K562 (cell line): ENCODE results near the gene SCGB1A1. TPM values are rescaled to one million over a fixed set of nuclear protein-coding genes. Genes with fewer than 3 reads are reported as not detected.

Experiments used
- ATAC-seq: fragments of 200-7000 bp; cut with Tn5 transposase; 3 replicates; pipeline ENCODE4 v1.9.1; 2020; ENCODE audit warnings: moderate library complexity
- BruUV-seq: library from RNA; stranded (reverse); fragments of 400-500 nt; replicated peaks from 2 replicates; lab custom pipeline; 2021; lab: Mats Ljungman, UMichigan
- CTCF ChIA-PET: fragments of 300-600 bp; formaldehyde crosslinking; extraction: SDS; loops from one replicate; lab custom pipeline; 2021; ENCODE audit warnings: low intra/inter-chr PET ratio; lab: Yijun Ruan, JAX
- POLR2A ChIA-PET: fragments of 300-600, 350-650 bp; sonication (Branson Sonifier 250); formaldehyde crosslinking; extraction: SDS; loops from one replicate; lab custom pipeline; 2021; ENCODE audit warnings: antibody characterized with exemption, inconsistent platforms; lab: Yijun Ruan, JAX
- DNase-seq, 4 experiments: peaks; one replicate each; pipeline versions ENCODE4 v3.0.0 to v3.0.0-alpha.2; 2011 to 2018; ENCODE audit warnings: low spot score in 3 of 4, mixed read lengths in 3 of 4; ENCODE audit errors: extremely low read depth in 1 of 4
- FAIRE-seq: peaks from 2 replicates; lab custom pipeline; 2011; peaks lifted over from hg19 to GRCh38; lab: Jason Lieb, UNC
- H2AFZ ChIP-seq: 2 replicates; pipeline ENCODE4 v1.6.0; 2011; ENCODE audit warnings: low read depth, low read length, control low read depth, inconsistent platforms
- H3K27ac ChIP-seq: fragments of 200-600 bp; 3 replicates; pipeline ENCODE4 v1.8.0; 2011; ENCODE audit warnings: low read depth, mild to moderate bottlenecking, control low read depth, inconsistent platforms, low read length, moderate library complexity, mixed read lengths; ENCODE audit errors: extremely low read depth
- H3K27me3 ChIP-seq, 2 experiments: fragments of 300-600 bp in 1 of 2; 2 replicates in 1 of 2; 3 replicates in 1 of 2; pipeline versions ENCODE4 v1.6.0 to v1.8.0; 2011; ENCODE audit warnings: inconsistent platforms in 2 of 2, low read length in 2 of 2, mild to moderate bottlenecking in 1 of 2, mixed read lengths in 1 of 2, moderate library complexity in 1 of 2; ENCODE audit not compliant: control insufficient read depth in 2 of 2, insufficient read depth in 2 of 2
- H3K36me3 ChIP-seq: fragments of 300-600 bp; 3 replicates; pipeline ENCODE4 v1.8.0; 2011; ENCODE audit warnings: mild to moderate bottlenecking, low read length, inconsistent platforms; ENCODE audit not compliant: control insufficient read depth, insufficient read depth
- H3K4me1 ChIP-seq, 2 experiments: fragments of 200-600 bp in 1 of 2; replicated peaks in 1 of 2; 2 replicates in 1 of 2; 3 replicates in 1 of 2; pipeline versions ENCODE4 v1.5.1 to v1.8.0; 2011; ENCODE audit warnings: inconsistent platforms in 2 of 2, low read length in 2 of 2, mild to moderate bottlenecking in 1 of 2, mixed read lengths in 1 of 2, moderate library complexity in 1 of 2; ENCODE audit not compliant: control insufficient read depth in 2 of 2, insufficient read depth in 2 of 2
- H3K4me2 ChIP-seq: 2 replicates; pipeline ENCODE4 v1.6.1; 2011; ENCODE audit warnings: low read length, control low read depth, inconsistent platforms, mixed read lengths; ENCODE audit not compliant: insufficient read depth
- H3K4me3 ChIP-seq: fragments of 200-600 bp; sonication (generic), shearing (Covaris generic); 2 replicates; pipeline ENCODE4 v1.5.1; 2016; ENCODE audit warnings: control low read depth, inconsistent platforms
- H3K79me2 ChIP-seq: fragments of 200-600 bp; 3 replicates; pipeline ENCODE4 v1.8.0; 2011; ENCODE audit warnings: low read length, inconsistent platforms; ENCODE audit not compliant: control insufficient read depth, insufficient read depth
- H3K9ac ChIP-seq, 2 experiments: 2 replicates each; pipeline versions ENCODE4 v1.6.0 to v1.6.1; 2011; ENCODE audit warnings: low read depth in 2 of 2, low read length in 2 of 2, control low read depth in 1 of 2, inconsistent platforms in 1 of 2, mild to moderate bottlenecking in 1 of 2, mixed read lengths in 1 of 2; ENCODE audit not compliant: insufficient read depth in 1 of 2
- H3K9me1 ChIP-seq: one replicate; pipeline ENCODE4 v1.6.0; 2011; ENCODE audit warnings: inconsistent platforms, mild to moderate bottlenecking, low read length, moderate library complexity; ENCODE audit not compliant: control insufficient read depth, insufficient read depth
- H3K9me3 ChIP-seq: replicated peaks from 2 replicates; pipeline ENCODE4 v1.5.1; 2011; ENCODE audit warnings: low read depth, low read length, inconsistent platforms; ENCODE audit not compliant: control insufficient read depth, insufficient read depth
- H4K20me1 ChIP-seq: replicated peaks from 2 replicates; pipeline ENCODE4 v1.6.1; 2011; ENCODE audit warnings: low read length, inconsistent platforms, mixed read lengths; ENCODE audit not compliant: control insufficient read depth, insufficient read depth
- NCOA6 ChIP-seq: fragments of 450-650 bp; IDR thresholded peaks from 2 replicates; pipeline ENCODE4 v1.6.1; 2017; ENCODE audit warnings: mild to moderate bottlenecking
- STAT5A ChIP-seq: IDR thresholded peaks from 2 replicates; pipeline ENCODE4 v1.6.1; 2012; ENCODE audit warnings: low read length, inconsistent platforms, borderline replicate concordance
- ZBED1 ChIP-seq: IDR thresholded peaks from 2 replicates; pipeline ENCODE4 v1.6.1; 2014
- ZNF121 ChIP-seq: sonication (generic); formaldehyde crosslinking; conservative IDR thresholded peaks from 2 replicates; pipeline ENCODE4 v1.8.0; 2022; ENCODE audit warnings: missing genetic modification reagents
- WGBS: fragments of 100-300 bp; shearing (Covaris generic); methylation state at CpG from one replicate; pipeline ENCODE4 v1.1.6; 2016; ENCODE audit warnings: low coverage, mixed read lengths; ENCODE audit not compliant: insufficient coverage; ENCODE audit errors: missing lambda C conversion rate; 5-methylcytosine and 5-hydroxymethylcytosine counted together
- in situ Hi-C: fragments of 300-500 bp; cut with MboI; formaldehyde crosslinking; loops from 4 replicates; pipeline ENCODE4 v1.15.0; 2018; ENCODE audit warnings: inconsistent platforms, mixed read lengths
- intact Hi-C: fragments of 100-400 bp; cut with micrococcal nuclease; formaldehyde crosslinking; loops from 2 replicates; pipeline ENCODE4 v1.14.2; 2022
- polyA plus RNA-seq, 8 experiments: library from polyadenylated mRNA; depleted of rRNA in 4 of 8; stranded (reverse) in 5 of 8; unstranded in 3 of 8; fragments of >200 nt; fragmentation: Nextera tagmentation in 2 of 8; fragmentation: Illumina TruSeq in 1 of 8; extraction: Ambion mirVana in 2 of 8; extraction: Trizol in 1 of 8; gene quantifications; 2 replicates each; pipeline versions ENCODE4 v1.2.1 to v1.2.3, GENCODE V29; 2011 to 2014; ENCODE audit warnings: inconsistent platforms in 1 of 8, missing spikeins in 1 of 8
- total RNA-seq, 7 experiments: library from RNA; depleted of rRNA in 6 of 7; stranded (reverse); fragments of >200 nt in 6 of 7; fragmentation: Illumina TruSeq in 2 of 7; extraction: Trizol in 2 of 7; gene quantifications; 2 replicates each; pipeline versions ENCODE4 v1.2.1 to v1.2.3, GENCODE V29; 2011 to 2021; ENCODE audit warnings: low replicate concordance in 1 of 7
- TF ChIP-seq, protein P1 (sequence below), 3 experiments: fragments of 200-800 bp in 1 of 3; sonication (Bioruptor generic) in 1 of 3; sonication (generic) in 1 of 3; formaldehyde crosslinking in 1 of 3; IDR thresholded peaks; 2 replicates each; pipeline versions ENCODE4 v1.6.1 to v1.8.0; 2016 to 2022; ENCODE audit warnings: mild to moderate bottlenecking in 2 of 3, missing compliant biosample characterization in 2 of 3, missing genetic modification characterization in 2 of 3, missing genetic modification reagents in 1 of 3
- TF ChIP-seq, protein P2 (sequence below): sonication (generic); formaldehyde crosslinking; IDR thresholded peaks from 2 replicates; pipeline ENCODE4 v1.8.0; 2022; ENCODE audit warnings: mild to moderate bottlenecking, missing genetic modification reagents

The SCGB1A1 gene
- total and polyA plus RNA-seq, 9 of the 15 experiments (the other 6 are each of a cell fraction or from before 2014, with no cell fraction given) = 0.55 TPM; not detected in 8

- Histone ChIP-seq H3K27ac (no peak overlapping the region), H2AFZ (no peak overlapping the region), H3K27me3 (no peaks in the 10 kb centered on the region; a peak in 1 of 5 replicates), H3K36me3 (no peaks in the 10 kb centered on the region), H4K20me1 (no peaks in the 10 kb centered on the region), H3K9me3 (no peaks in the 10 kb centered on the region), H3K79me2 (no peaks in the 10 kb centered on the region), H3K9me1 (no peaks in the 10 kb centered on the region), H3K9ac (no peak overlapping the region), H3K4me1 (peaks cover 1 to 16% of the 10 kb centered on the region in 2 experiments), H3K4me3 (no peak overlapping the region), H3K4me2 (no peak overlapping the region)
- TF ChIP-seq, protein P1, sequence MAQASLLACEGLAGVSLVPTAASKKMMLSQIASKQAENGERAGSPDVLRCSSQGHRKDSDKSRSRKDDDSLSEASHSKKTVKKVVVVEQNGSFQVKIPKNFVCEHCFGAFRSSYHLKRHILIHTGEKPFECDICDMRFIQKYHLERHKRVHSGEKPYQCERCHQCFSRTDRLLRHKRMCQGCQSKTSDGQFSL (CRISPR knock-in tag; IDR thresholded peaks at IDR 0.05) = no peak
- TF ChIP-seq, protein P1 (tag; IDR thresholded peaks at IDR 0.05) = no peak
- TF ChIP-seq, protein P2, sequence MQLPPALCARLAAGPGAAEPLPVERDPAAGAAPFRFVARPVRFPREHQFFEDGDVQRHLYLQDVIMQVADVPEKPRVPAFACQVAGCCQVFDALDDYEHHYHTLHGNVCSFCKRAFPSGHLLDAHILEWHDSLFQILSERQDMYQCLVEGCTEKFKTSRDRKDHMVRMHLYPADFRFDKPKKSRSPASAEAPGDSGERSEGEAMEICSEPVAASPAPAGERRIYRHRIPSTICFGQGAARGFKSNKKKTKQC (CRISPR knock-in tag) = no peak
- TF ChIP-seq NCOA6 (no peak), ZNF121 (peak; percentile 32; the same call in 1 of the 2 replicates), ZBED1 (no peak), STAT5A (no peak)
- FAIRE-seq (no peak), DNase-seq (no peak), ATAC-seq (no peak)
- 70% methylated on average over 5 of the region's 5 CpGs for WGBS
- intact Hi-C loops (no loop called here), in situ Hi-C loops (no loop called here)
- no TSS peak for BruUV-seq
- CTCF ChIA-PET = no interaction called here
- POLR2A ChIA-PET = interaction anchor here (0.6 to 3.9 kb wide), 8 partner anchors 9 to 494 kb away, joined by 3 to 18 read pairs (median 4); partner anchors contain the start of genes C11orf98, CSKMT and TUT1
Observed at GRCh38 chr11:62445314-62445740, 26.5 kb downstream of the SCGB1A1 start.
